Muscle of leg (tissue), 11 donors: ENCODE results near the gene PTDSS2. TPM values are rescaled to one million over a fixed set of nuclear protein-coding genes. Genes with fewer than 3 reads are reported as not detected.

Experiments used
- DNase-seq: peaks from one replicate; pipeline ENCODE4 v3.0.0; 2013
- H3K27ac ChIP-seq: one replicate; pipeline ENCODE4 v1.5.1; 2013; ENCODE audit warnings: mild to moderate bottlenecking, low read length, control low read depth
- H3K27me3 ChIP-seq: one replicate; pipeline ENCODE4 v1.6.1; 2013; ENCODE audit warnings: low read length; ENCODE audit not compliant: control insufficient read depth, insufficient read depth
- H3K36me3 ChIP-seq: one replicate; pipeline ENCODE4 v1.6.1; 2013; ENCODE audit warnings: low read length; ENCODE audit not compliant: control insufficient read depth, insufficient read depth
- H3K4me1 ChIP-seq: one replicate; pipeline ENCODE4 v1.6.1; 2013; ENCODE audit warnings: low read length; ENCODE audit not compliant: control insufficient read depth, insufficient read depth
- H3K4me3 ChIP-seq: one replicate; pipeline ENCODE4 v1.5.1; 2013; ENCODE audit warnings: low read length, control low read depth
- H3K9me3 ChIP-seq: replicated peaks from 2 replicates; pipeline ENCODE4 v1.6.1; 2013; ENCODE audit warnings: low read depth, low read length; ENCODE audit not compliant: control insufficient read depth
- WGBS: methylation state at CpG from one replicate; pipeline ENCODE4 v1.1.5; 2013; ENCODE audit warnings: missing lambda C conversion rate; ENCODE audit not compliant: insufficient coverage; 5-methylcytosine and 5-hydroxymethylcytosine counted together
- polyA plus RNA-seq, 8 donors: library from polyadenylated mRNA; unstranded; fragments of 120-200 nt; gene quantifications; one replicate each; pipeline versions ENCODE4 v1.2.1 to v1.2.3, GENCODE V29; 2013; ENCODE audit warnings: inconsistent platforms in 1 of 8, low replicate concordance in 1 of 8; ENCODE audit not compliant: insufficient read length in 8 of 8, insufficient read depth in 1 of 8
- total RNA-seq: library from RNA; stranded (reverse); fragments of 120-200 nt; gene quantifications from one replicate; pipeline ENCODE4 v1.2.4, GENCODE V29; 2013

The PTDSS2 gene
- total and polyA plus RNA-seq, 9 donors, result 19.4 to 47.2 (median 29.9) TPM

GRCh38 chr11:531919-532526 lies 81.9 kb downstream of the PTDSS2 start:
- no peak for DNase-seq
- Histone ChIP-seq H3K27me3 (peaks cover 11% of the 10 kb centered on the region), H3K27ac (no peak overlapping the region), H3K9me3 (no peaks in the 10 kb centered on the region), H3K36me3 (peaks cover 36% of the 10 kb centered on the region), H3K4me3 (no peak overlapping the region), H3K4me1 (peaks cover 59% of the 10 kb centered on the region)
- 73% methylated on average over 12 of the region's 18 CpGs for WGBS

- Histone ChIP-seq H3K4me1 (peaks cover 65% of the 10 kb centered on the region), H3K4me3 (no peak overlapping the region), H3K27ac (no peak overlapping the region), H3K27me3 (peaks cover 16% of the 10 kb centered on the region), H3K36me3 (peaks cover 36% of the 10 kb centered on the region), H3K9me3 (no peaks in the 10 kb centered on the region)
- 84% methylated on average over 20 of the region's 23 CpGs for WGBS
- DNase-seq, result no peak
Measured at GRCh38 chr11:532527-532985, 82.5 kb downstream of the PTDSS2 start.

- 88% methylated on average over 29 of the region's 33 CpGs for WGBS
- H3K27ac ChIP-seq, result no peak overlapping the region
- H3K9me3 ChIP-seq, result no peaks in the 10 kb centered on the region
- H3K4me1 ChIP-seq, result peaks cover 69% of the 10 kb centered on the region
- no peak overlapping the region for H3K4me3 ChIP-seq
- peaks cover 22% of the 10 kb centered on the region for H3K27me3 ChIP-seq
- H3K36me3 ChIP-seq, result peaks cover 36% of the 10 kb centered on the region
- no peak for DNase-seq
Measured at GRCh38 chr11:532986-533585, 83.0 kb downstream of the PTDSS2 start.

GRCh38 chr11:533586-534395 lies 83.7 kb downstream of the PTDSS2 start:
- Histone ChIP-seq H3K4me1 (peaks cover 65% of the 10 kb centered on the region), H3K27ac (peak overlapping the region; percentile 90), H3K4me3 (peak overlapping the region; percentile 82), H3K36me3 (peaks cover 36% of the 10 kb centered on the region), H3K27me3 (peaks cover 29% of the 10 kb centered on the region), H3K9me3 (no peaks in the 10 kb centered on the region)
- no peak for DNase-seq
- WGBS, result 90% methylated on average over 33 of the region's 37 CpGs

- peak overlapping the region; percentile 82 for H3K4me3 ChIP-seq
- DNase-seq, result peak; percentile 63
- no peaks in the 10 kb centered on the region for H3K9me3 ChIP-seq
- H3K4me1 ChIP-seq, result peaks cover 57% of the 10 kb centered on the region
- H3K36me3 ChIP-seq, result peaks cover 36% of the 10 kb centered on the region
- H3K27me3 ChIP-seq, result peaks cover 32% of the 10 kb centered on the region
- H3K27ac ChIP-seq, result peak overlapping the region; percentile 90
- 9% methylated on average over 64 of the region's 66 CpGs for WGBS
Measured at GRCh38 chr11:534396-535209, 84.5 kb downstream of the PTDSS2 start.

GRCh38 chr11:535210-535518 lies 85.1 kb downstream of the PTDSS2 start:
- H3K27me3 ChIP-seq, result peaks cover 37% of the 10 kb centered on the region
- H3K4me1 ChIP-seq, result peaks cover 52% of the 10 kb centered on the region
- DNase-seq, result no peak
- H3K9me3 ChIP-seq, result no peaks in the 10 kb centered on the region
- H3K36me3 ChIP-seq, result peaks cover 31% of the 10 kb centered on the region
- no peak overlapping the region for H3K27ac ChIP-seq
- under 1% methylated on average over 44 of the region's 56 CpGs for WGBS
- peak overlapping the region; percentile 82 for H3K4me3 ChIP-seq

- peaks cover 52% of the 10 kb centered on the region for H3K4me1 ChIP-seq
- peak; percentile 97 for DNase-seq
- peaks cover 30% of the 10 kb centered on the region for H3K36me3 ChIP-seq
- H3K4me3 ChIP-seq, result peak within 1 kb of the TSS; percentile 82
- H3K9me3 ChIP-seq, result no peaks in the 10 kb centered on the region
- H3K27me3 ChIP-seq, result peaks cover 37% of the 10 kb centered on the region
- 2% methylated on average over 79 of the region's 97 CpGs for WGBS
- peak within 1 kb of the TSS; percentile 90 for H3K27ac ChIP-seq
Measured at GRCh38 chr11:535519-536454, 85.7 kb downstream of the PTDSS2 start, which contains the start of gene HRAS. Gene HRAS (minus strand): TSS chr11:535576.

GRCh38 chr11:536841-537621 lies 87.0 kb downstream of the PTDSS2 start, which contains the start of gene LRRC56:
Gene LRRC56 (plus strand): TSS chr11:537527. CDS start chr11:540685, 3,158 bp downstream.
- DNase-seq, result peak; percentile 76
- peaks cover 51% of the 10 kb centered on the region for H3K4me1 ChIP-seq
- WGBS, result under 1% methylated on average over 93 of the region's 93 CpGs

More at GRCh38 chr11:536841-537621, 87.0 kb downstream of the PTDSS2 start, which contains the start of gene LRRC56:
- no peaks in the 10 kb centered on the region for H3K9me3 ChIP-seq
- no peak within 1 kb of the TSS for H3K27ac ChIP-seq
- H3K27me3 ChIP-seq, result peaks cover 37% of the 10 kb centered on the region
- peaks cover 19% of the 10 kb centered on the region for H3K36me3 ChIP-seq
- peak within 1 kb of the TSS; percentile 19 for H3K4me3 ChIP-seq
